ENCODE measurements around the gene PACSIN2. TPM values are rescaled to one million over a fixed set of nuclear protein-coding genes. Genes with fewer than 3 reads are reported as not detected.
A peak's percentile ranks its signal among the peaks of the same experiment; 100 is the strongest.
"Not testable (repeated sequence)": the region's sequence is repeated elsewhere in the genome, so short reads cannot be mapped to it uniquely, and the experiment has no call there.

PACSIN2 gene
- total RNA-seq, 2 donors from 2014 or later, result 28.8 to 31.3 TPM

DNA sequence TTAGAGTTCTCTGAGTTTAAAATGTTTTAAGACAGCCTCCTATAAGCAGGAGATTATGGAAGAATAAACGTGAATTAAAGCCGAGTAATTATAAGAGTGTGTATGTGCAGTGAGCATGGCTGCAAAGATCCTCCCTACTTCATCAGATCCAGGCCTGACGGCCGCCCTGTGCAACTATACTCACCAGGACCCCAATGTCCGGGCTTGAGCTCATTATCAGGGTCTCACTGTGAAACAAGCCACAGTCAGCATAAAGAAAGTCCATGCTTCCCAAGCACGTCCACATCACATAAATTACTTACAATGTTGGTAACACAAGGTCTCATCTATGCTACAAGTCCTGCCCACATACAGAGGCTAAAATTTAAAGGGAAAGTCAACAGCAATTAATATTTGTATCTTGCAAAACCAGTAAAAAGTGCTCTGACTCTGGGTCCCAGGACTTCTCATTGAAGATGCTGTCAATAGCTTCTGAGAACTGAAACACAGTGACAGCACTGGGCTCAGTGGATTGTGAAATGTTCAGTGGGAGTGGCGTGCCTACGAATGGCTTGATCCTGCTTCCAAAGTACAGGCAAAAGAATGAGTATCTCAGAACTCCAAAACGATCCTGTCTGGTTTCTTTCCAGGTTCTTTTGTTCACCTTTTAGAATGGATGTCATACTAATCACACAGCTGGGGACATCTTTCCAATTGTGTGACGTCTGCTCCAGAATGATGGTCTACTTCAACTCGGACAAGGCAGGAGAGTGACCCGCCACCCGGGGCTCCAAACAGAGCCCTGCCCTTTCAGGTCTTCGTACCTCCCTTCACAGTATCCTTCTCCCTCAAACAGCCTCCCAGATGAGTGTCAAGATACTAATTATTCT is 85.7 kb downstream of the PACSIN2 start:
- H3K27ac Mint-ChIP-seq, result no peak overlapping the region
- peaks cover 57% of the 10 kb centered on the region for H3K4me1 Mint-ChIP-seq (ENCODE audit: low read depth)
- ATAC-seq (replicated peaks in 1 of 2), result no peak
- H3K27me3 Mint-ChIP-seq (ENCODE audit: low read depth), result no peaks in the 10 kb centered on the region
- H3K9me3 Mint-ChIP-seq, result no peaks in the 10 kb centered on the region
- H3K36me3 Mint-ChIP-seq (ENCODE audit: insufficient read depth in 2 of 2), result no peaks in the 10 kb centered on the region
- no peak overlapping the region for H3K4me3 Mint-ChIP-seq
- no peak for DNase-seq

DNA sequence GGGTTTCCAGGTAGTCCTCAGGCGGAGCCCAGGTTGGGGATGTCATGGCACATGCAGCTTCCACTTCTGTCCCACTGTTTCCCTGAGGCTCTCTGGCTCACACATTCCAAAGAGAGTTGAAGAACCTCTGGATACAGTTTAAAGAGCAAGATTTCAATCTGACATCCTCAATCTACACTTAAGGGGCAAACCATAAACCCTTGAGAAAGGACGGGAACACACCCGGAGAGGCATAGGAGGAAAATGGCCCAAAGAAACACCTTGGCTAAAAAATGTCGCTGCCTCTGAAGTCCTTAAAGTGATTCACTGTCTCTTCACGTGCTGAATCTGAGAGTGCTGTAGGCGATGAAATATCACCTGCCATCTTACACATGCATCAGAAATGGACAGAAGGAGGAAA is 87.0 kb downstream of the PACSIN2 start:
- no peaks in the 10 kb centered on the region for H3K27me3 Mint-ChIP-seq (ENCODE audit: low read depth)
- H3K27ac Mint-ChIP-seq, result no peak overlapping the region
- no peak overlapping the region for H3K4me3 Mint-ChIP-seq
- DNase-seq, result no peak
- no peaks in the 10 kb centered on the region for H3K36me3 Mint-ChIP-seq (ENCODE audit: insufficient read depth in 2 of 2)
- no peaks in the 10 kb centered on the region for H3K9me3 Mint-ChIP-seq
- H3K4me1 Mint-ChIP-seq (ENCODE audit: low read depth), result peaks cover 53% of the 10 kb centered on the region
- ATAC-seq (replicated peaks in 1 of 2), result no peak

DNA sequence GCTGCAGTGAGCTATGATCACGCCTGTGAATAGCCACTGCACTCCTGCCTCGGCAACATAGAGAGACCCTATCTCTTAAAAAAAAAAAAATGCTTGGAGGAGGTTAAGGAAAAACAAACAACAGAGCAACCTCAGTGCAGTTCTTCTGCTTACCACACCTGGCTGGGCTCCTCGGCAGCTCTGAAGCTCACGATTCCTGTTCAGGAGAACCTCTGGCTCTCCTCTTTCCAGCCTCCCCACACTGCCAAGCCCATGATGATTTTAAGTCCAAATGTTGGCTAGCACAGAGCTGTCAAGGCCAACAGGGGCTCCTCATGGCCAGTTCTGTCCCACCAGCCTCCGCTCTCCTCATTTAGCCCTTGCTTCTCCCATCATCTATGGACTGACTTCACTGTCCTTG is 88.2 kb downstream of the PACSIN2 start:
- Mint-ChIP-seq H3K9me3 (no peaks in the 10 kb centered on the region), H3K4me1 (ENCODE audit: low read depth) (peaks cover 52% of the 10 kb centered on the region), H3K36me3 (ENCODE audit: insufficient read depth in 2 of 2) (no peaks in the 10 kb centered on the region), H3K4me3 (no peak overlapping the region), H3K27ac (no peak overlapping the region), H3K27me3 (ENCODE audit: low read depth) (no peaks in the 10 kb centered on the region)
- no peak for DNase-seq
- ATAC-seq (replicated peaks in 1 of 2), result no peak

DNA sequence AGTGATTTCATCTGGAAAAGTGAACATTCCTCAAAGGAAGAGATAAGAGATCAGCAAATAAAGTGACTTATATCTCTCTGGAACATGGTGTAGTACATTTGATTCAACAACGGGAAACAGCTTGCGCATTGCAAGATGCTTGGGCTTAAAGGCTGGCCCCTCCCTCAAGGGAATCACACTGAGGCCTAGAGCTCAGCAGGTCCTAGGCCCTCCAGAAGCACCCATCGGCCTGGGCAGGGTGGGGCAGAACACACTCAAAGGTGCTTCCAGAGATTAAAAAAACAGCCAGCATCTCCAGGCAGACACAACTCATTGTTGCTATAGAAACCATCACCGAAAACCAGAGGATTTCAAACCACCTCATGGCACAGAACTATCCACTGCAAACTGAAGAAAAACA is 88.8 kb downstream of the PACSIN2 start:
- no peaks in the 10 kb centered on the region for H3K36me3 Mint-ChIP-seq (ENCODE audit: insufficient read depth in 2 of 2)
- no peak for ATAC-seq (replicated peaks in 1 of 2)
- no peak overlapping the region for H3K27ac Mint-ChIP-seq
- H3K4me1 Mint-ChIP-seq (ENCODE audit: low read depth), result peaks cover 45% of the 10 kb centered on the region
- no peaks in the 10 kb centered on the region for H3K27me3 Mint-ChIP-seq (ENCODE audit: low read depth)
- no peak for DNase-seq
- no peak overlapping the region for H3K4me3 Mint-ChIP-seq
- no peaks in the 10 kb centered on the region for H3K9me3 Mint-ChIP-seq

DNA sequence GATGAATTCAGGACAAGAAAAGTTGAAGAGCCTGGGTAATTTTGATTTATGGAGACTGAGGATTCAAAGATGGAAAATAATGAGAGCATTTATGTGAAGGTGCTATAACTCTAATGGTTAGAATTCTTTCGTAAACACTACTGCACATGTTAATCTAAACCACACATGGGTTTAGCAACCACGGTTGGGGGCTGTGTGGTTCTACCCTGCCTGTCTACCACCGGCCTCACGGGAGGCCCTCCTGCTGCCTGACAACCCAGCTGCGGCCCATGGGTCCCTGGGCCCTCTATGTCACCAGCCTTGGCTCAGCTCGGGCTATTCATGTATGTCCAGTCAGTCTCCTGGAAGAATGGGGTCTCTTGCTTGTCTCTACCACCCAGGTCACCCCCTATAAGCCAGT is 89.4 kb downstream of the PACSIN2 start:
- H3K4me1 Mint-ChIP-seq (ENCODE audit: low read depth), result peaks cover 40% of the 10 kb centered on the region

DNA sequence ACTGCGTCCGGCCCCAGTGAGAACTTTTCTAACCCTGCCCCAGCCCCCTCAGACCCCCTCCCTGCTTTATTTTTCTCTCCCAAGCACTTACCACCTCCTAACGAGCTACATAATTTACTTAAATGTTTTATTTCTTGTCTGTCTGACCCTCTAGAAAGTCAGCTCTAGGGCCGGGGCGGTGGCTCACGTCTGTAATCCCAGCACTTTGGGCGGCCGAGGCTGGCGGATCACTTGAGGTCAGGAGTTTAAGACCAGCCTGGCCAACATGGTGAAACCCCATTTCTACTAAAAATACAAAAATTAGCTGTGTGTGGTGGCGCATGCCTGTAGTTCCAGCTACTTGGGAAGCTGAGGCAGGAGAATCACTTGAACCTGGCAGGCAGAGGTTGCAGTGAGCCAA is 89.9 kb downstream of the PACSIN2 start:
- H3K4me1 Mint-ChIP-seq (ENCODE audit: low read depth), result peaks cover 39% of the 10 kb centered on the region
- ATAC-seq (replicated peaks in 1 of 2); H3K27ac Mint-ChIP-seq; H3K27me3 Mint-ChIP-seq (ENCODE audit: low read depth); H3K36me3 Mint-ChIP-seq (ENCODE audit: insufficient read depth in 2 of 2); H3K4me3 Mint-ChIP-seq; H3K9me3 Mint-ChIP-seq; DNase-seq: not testable (repeated sequence)

More for the DNA sequence above, 89.4 kb downstream of the PACSIN2 start:
- H3K4me3 Mint-ChIP-seq, result no peak overlapping the region
- H3K27me3 Mint-ChIP-seq (ENCODE audit: low read depth), result no peaks in the 10 kb centered on the region
- no peaks in the 10 kb centered on the region for H3K9me3 Mint-ChIP-seq
- no peak for DNase-seq
- H3K36me3 Mint-ChIP-seq (ENCODE audit: insufficient read depth in 2 of 2), result no peaks in the 10 kb centered on the region
- no peak overlapping the region for H3K27ac Mint-ChIP-seq
- ATAC-seq (replicated peaks in 1 of 2), result no peak

DNA sequence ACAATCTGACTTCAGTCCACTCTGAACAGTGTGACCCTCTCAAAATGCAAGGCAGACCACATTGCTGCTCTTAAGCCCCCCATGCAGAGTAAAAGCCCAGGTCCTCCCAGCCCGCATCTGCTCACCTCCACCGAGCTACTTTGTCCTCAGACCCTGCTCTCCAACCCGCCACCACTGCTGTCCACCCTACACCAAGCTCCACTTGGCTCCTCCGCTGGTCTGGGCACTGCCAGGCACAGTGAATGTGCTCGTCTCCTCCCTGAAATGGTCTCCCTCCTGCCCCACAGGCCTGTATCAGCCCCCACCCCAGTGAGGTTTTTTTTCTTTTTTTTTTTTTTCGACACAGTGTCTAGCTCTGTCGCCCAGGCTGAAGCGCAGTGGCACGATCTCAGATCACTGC is 90.5 kb downstream of the PACSIN2 start:
- Mint-ChIP-seq H3K27ac (no peak overlapping the region), H3K9me3 (no peaks in the 10 kb centered on the region), H3K4me3 (no peak overlapping the region), H3K27me3 (ENCODE audit: low read depth) (no peaks in the 10 kb centered on the region), H3K4me1 (ENCODE audit: low read depth) (peaks cover 40% of the 10 kb centered on the region), H3K36me3 (ENCODE audit: insufficient read depth in 2 of 2) (no peaks in the 10 kb centered on the region)
- DNase-seq, result no peak
- no peak for ATAC-seq (replicated peaks in 1 of 2)

DNA sequence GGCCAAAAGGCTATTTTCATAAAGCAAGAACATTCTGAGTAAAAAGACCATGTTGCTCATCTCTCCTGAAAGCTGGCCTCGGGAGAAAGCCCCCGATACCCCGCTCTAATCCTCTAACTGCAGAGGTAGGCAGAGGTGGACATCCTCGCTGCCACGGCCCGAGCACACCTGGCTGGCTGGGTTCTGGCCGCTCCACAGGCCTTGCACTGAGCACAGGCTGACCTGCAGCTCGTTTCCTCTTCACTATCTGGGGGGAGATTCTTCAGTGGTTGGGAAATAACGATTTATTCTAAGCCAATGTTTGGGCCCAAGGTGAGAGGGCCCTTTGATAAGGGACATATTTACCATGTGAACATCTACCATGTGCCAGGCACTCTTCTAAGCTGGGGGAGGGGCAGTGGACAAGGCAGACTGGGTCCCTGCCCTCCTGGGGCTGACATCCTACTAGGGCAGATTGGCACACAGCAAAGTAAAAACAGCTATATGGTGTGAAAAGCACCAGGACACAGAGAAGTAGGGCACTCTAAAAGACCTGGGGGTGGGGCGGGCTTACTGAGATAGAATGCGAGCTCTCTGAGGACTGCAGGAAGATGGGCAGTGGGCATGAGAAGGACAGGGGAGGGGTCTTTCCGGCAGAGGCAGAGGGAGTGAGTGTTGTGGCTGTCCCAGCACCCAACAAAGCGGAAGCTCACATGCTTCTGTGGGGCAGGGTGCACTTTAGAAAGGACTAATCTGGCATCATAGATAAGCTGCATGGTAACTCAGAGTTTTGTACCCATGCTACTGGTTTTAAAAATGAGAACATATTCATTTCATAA is 92.4 kb downstream of the PACSIN2 start:
- no peaks in the 10 kb centered on the region for H3K36me3 Mint-ChIP-seq (ENCODE audit: insufficient read depth in 2 of 2)
- peaks cover 44% of the 10 kb centered on the region for H3K4me1 Mint-ChIP-seq (ENCODE audit: low read depth)
- H3K9me3 Mint-ChIP-seq, result no peaks in the 10 kb centered on the region
- DNase-seq (no peak), ATAC-seq (replicated peaks in 1 of 2) (no peak)
- H3K27me3 Mint-ChIP-seq (ENCODE audit: low read depth), result no peaks in the 10 kb centered on the region
- H3K4me3 Mint-ChIP-seq, result no peak overlapping the region
- H3K27ac Mint-ChIP-seq, result no peak overlapping the region

DNA sequence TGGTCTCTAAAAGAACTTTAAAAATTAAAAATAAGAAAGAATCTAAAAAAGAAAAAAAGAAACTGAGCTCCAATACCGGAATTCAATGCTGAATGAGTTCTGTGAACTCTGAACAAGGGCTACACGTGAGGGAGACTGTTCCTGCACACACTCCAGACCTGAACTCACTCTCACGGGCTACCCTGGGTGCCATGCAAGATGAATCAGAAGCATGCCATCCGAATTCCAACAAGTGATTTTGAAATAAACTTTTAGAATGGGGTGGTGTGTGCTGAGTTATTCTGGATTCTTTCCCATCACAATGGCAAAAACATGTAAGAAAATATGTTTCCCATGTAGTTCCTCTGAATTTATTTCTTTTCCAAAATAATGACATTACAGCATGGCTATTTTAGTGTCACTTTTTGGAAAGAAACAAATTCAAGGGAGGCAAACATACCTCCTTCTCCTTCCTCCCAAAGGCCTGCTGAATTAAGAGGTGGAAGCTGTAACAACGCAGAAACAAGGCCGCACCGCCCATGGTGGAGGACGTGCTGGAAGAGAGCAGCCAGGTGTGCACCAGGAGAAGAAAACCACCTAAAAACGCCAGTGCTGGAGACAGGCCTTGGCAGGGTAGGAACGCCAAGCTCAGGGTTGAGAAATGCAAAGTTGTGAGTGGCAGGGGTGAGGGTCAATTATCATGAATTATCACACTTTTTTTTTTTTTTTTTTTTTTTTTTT is 94.7 kb downstream of the PACSIN2 start:
- H3K27me3 Mint-ChIP-seq (ENCODE audit: low read depth), result no peaks in the 10 kb centered on the region
- ATAC-seq (replicated peaks in 1 of 2) (no peak), DNase-seq (no peak)
- H3K4me3 Mint-ChIP-seq, result no peak overlapping the region
- H3K27ac Mint-ChIP-seq, result peak overlapping the region; percentile 17
- H3K9me3 Mint-ChIP-seq, result no peaks in the 10 kb centered on the region
- H3K36me3 Mint-ChIP-seq (ENCODE audit: insufficient read depth in 2 of 2), result no peaks in the 10 kb centered on the region
- H3K4me1 Mint-ChIP-seq (ENCODE audit: low read depth), result peaks cover 34% of the 10 kb centered on the region

DNA sequence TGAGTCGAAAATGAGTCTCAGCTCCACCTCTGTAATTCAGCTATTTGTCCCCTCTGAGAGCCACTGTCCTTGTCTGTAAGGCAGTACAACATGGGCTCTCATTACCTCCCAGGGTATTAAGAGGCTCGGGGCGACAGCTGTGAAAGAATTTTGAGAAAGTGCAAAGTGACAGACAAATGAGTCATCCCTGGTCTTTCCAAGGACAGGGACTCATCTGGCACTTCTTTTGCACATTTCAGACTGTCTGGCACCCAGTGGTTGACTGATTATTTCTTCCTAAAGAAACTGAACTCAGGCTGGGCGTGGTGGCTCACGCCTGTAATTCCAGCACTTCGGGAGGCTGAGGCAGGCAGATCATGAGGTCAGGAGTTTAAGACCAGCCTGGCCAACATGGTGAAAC is 95.8 kb downstream of the PACSIN2 start:
- no peaks in the 10 kb centered on the region for H3K36me3 Mint-ChIP-seq (ENCODE audit: insufficient read depth in 2 of 2)
- DNase-seq (no peak), ATAC-seq (replicated peaks in 1 of 2) (no peak)
- H3K4me3 Mint-ChIP-seq, result no peak overlapping the region
- no peak overlapping the region for H3K27ac Mint-ChIP-seq
- H3K9me3 Mint-ChIP-seq, result no peaks in the 10 kb centered on the region
- H3K27me3 Mint-ChIP-seq (ENCODE audit: low read depth), result no peaks in the 10 kb centered on the region
- H3K4me1 Mint-ChIP-seq (ENCODE audit: low read depth), result peaks cover 29% of the 10 kb centered on the region

DNA sequence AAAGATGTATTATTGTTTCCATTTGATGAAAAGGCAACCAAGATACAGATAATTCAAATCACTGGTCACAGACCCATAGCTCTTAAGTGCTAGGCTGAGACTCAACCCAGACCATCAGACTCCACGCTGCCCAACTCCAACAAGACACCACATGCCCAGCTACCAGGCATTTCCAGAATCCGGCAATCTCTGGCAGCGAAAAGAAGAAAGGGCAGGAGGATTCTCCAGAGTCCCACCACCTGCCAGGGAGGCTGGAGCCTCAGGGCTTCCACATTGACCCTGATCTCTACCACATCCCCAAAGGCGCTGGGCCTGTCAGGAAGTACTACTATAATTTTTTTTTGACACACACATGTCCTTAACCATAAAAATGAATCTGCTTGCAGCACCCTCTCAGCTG is 96.4 kb downstream of the PACSIN2 start:
- no peaks in the 10 kb centered on the region for H3K36me3 Mint-ChIP-seq (ENCODE audit: insufficient read depth in 2 of 2)
- no peak overlapping the region for H3K4me3 Mint-ChIP-seq
- no peak overlapping the region for H3K27ac Mint-ChIP-seq
- H3K4me1 Mint-ChIP-seq (ENCODE audit: low read depth), result peaks cover 27% of the 10 kb centered on the region
- H3K27me3 Mint-ChIP-seq (ENCODE audit: low read depth), result no peaks in the 10 kb centered on the region
- ATAC-seq (replicated peaks in 1 of 2) (no peak), DNase-seq (no peak)
- no peaks in the 10 kb centered on the region for H3K9me3 Mint-ChIP-seq

DNA sequence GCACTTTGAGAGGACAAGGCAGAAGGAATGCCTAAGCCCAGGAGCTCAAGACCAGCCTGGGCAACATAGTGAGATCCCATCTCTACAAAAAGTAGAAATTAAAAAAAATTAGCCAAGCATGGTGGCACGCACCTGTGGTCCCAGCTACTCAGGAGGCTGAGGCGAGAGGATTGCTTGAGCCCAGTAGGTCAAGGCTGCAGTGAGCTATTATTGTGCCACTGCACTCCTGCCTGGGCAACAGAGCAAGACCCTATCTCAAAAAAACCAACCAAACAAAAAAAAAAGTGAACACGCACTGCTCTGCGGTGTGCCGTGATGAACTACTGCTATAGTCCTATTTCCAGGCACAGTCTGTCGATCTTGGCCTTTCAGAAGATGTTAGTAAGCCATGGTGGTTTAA is 97.6 kb downstream of the PACSIN2 start:
- not testable (repeated sequence) for H3K9me3 Mint-ChIP-seq
- peaks cover 15% of the 10 kb centered on the region for H3K4me1 Mint-ChIP-seq (ENCODE audit: low read depth)

More for the DNA sequence above, 97.6 kb downstream of the PACSIN2 start:
- H3K4me3 Mint-ChIP-seq; H3K27ac Mint-ChIP-seq; H3K27me3 Mint-ChIP-seq (ENCODE audit: low read depth); ATAC-seq (replicated peaks in 1 of 2); DNase-seq; H3K36me3 Mint-ChIP-seq (ENCODE audit: insufficient read depth in 2 of 2): not testable (repeated sequence)

Measured in activated T-cell treated with anti-CD3 and anti-CD28 coated beads, Interleukin-2, amount 50 U/mL, for 72 hours (primary cell).